Stimulated activated CD8-positive, alpha-beta memory T cell treated with anti-CD3 and anti-CD28 coated beads, Interleukin-12 subunit alpha, Interleukin-12 subunit beta, amount 100 ng/mL, for 4 hours (primary cell): ENCODE data around the gene NUTM2E.
A peak's percentile ranks its signal among the peaks of the same experiment; 100 is the strongest.
"Not testable (repeated sequence)": the region's sequence is repeated elsewhere in the genome, so short reads cannot be mapped to it uniquely, and the experiment has no call there.

Experiments used
- DNase-seq: peaks from one replicate; pipeline ENCODE4 v3.0.0-alpha.2; 2020; ENCODE audit warnings: low read depth

NUTM2E gene, protein sequence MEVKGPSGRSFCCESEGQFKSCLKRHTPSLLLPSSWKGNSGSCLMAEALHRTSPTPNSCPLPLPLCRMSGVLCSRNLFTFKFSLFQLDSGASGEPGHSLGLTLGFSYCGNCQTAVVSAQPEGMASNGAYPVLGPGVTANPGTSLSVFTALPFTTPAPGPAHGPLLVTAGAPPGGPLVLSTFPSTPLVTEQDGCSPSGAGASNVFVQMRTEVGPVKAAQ (N-terminal part only)

DNA sequence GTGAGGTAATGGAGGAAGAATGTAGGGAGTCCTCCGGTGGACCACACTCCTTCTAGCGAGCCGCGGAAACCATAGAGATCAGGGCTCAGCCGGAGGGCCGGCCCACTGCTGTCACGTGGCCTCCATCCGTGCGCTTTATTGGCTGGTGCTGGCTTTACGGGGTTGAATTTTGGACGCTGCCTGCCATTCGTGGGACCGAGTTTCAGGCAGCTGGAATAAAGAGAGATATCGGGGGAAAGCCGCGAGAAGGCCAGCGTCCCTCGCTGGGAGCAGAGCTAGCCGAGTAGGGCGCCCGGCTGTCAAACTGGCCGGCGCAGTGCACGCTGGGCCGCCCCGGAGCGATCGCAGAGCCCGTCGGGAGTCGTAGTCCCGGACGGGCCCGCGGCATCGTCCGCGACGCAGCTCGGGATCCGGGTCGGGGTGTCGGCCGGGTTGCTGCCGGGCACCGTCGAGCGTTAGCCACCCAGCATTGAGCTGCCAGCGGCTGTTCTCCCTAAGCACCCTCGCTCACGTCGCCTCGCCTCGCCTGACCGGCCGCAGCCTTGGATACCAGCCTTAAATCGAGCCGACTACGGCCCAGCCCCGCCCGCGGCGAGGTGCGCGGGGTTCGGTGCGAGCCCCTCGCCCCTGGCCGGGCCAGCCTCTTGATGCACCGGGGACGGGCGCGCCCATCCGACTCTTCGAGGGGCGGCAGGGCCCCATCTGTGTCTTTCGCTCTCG, at the start of gene NUTM2E:
NUTM2E (plus strand) TSS at position 244 of the 720 bp plus-strand sequence. CDS start 15,002 bp downstream, outside the sequence.
- peak; percentile 61 for DNase-seq

GRCh38 chr10:79777997-79778396, 48.5 kb upstream of the NUTM2E start:
- DNase-seq = not testable (repeated sequence)

DNA sequence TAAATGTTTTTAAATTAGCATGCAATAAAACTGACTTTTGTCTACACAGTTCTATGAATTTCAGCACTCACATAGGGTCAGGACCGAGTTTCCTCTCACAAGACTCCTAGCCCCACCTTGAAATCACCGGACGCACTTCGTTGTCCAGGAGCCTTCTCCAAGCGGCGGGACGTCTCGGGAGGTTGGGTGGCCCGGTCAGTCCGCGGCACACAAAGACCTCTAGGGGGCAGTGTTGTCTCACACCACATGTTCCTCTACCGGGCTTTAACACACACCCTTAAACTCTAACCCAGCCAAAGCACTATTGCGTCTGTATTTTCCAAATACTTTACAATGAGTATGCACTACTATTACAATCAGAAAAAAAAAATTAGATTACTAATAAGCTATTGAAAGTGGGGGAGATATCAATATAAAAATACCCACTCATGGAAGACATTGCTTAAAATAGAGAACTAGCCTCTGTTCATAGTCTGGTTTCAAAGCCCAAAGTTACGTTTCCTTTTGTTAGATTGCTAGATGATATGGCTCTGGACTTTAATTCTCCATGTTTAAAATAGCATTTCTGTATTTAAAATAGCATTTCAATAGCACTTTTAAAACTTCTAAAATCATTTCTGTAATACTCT, 47.1 kb upstream of the NUTM2E start:
- DNase-seq = peak; percentile 33

GRCh38 chr10:79779992-79780391, 46.5 kb upstream of the NUTM2E start:
- not testable (repeated sequence) for DNase-seq

GRCh38 chr10:79781584-79781983, 45.0 kb upstream of the NUTM2E start:
- not testable (repeated sequence) for DNase-seq

GRCh38 chr10:79787455-79787952, 39.0 kb upstream of the NUTM2E start:
- not testable (repeated sequence) for DNase-seq

DNA sequence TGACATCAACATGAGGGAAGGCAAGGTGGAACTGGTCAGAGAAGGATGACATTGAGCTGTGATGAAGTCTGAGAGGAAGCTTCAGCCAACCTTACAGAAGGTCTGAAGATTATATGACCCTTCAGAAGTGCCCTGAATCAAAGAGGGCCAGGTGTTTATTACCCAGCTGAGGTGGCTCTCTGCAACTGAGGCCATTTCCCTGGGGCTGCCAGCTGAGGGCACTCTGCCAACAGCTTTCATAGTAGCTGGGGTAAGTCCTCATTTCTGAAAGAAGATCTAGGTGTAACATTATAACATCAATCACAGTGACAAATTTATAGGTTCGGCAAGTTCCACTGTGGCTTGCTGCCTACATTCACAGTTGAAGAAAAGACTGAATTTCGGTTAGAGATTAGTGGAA, 37.2 kb upstream of the NUTM2E start:
- not testable (repeated sequence) for DNase-seq

DNA sequence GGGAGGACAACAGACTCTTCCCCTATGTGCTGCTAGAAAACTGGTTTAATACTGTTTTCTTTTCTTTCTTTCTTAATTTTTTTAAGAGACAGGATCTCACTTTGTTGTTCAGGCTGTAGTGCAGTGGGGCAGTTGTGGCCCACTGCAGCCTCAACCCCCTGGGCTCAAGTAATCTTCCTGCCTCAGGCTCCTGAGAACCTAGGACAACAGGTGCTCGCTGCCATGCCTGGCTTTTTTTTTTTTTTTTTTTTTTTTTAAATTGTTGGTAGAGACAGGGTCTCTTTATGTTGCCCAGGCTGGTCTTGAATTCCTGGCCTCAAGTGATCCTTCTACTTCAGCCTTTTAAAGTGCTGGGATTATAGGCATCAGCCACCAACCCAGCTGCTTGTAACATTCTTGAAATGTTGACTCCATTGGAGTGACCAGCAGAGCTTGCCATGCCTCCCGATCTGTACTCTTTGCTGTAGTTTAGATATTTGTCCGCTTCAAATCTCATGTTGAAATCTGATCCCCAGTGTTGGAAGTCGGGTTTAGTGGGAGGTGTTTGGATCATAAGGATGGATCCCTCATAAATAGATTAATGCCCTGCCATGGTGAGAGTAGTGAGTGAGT, 34.5 kb upstream of the NUTM2E start:
- DNase-seq = not testable (repeated sequence)

DNA sequence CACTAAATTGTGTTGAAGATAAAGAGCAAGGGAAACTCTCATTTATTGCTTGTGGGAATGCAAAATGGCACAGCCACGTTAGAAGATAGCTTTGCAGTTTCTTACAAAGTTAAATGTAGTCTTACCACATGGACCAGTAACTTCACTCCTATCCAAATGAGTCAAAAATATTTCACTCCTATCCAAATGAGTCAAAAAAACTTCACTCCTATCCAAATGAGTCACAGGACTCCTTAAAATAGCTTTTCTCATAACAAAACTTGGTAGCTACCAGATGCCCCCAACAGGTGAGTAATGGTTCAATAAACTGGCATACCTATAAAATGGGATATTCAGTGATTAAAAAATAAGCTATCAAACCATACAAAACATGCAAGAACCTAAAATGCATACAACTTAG, 27.2 kb upstream of the NUTM2E start:
- not testable (repeated sequence) for DNase-seq

DNA sequence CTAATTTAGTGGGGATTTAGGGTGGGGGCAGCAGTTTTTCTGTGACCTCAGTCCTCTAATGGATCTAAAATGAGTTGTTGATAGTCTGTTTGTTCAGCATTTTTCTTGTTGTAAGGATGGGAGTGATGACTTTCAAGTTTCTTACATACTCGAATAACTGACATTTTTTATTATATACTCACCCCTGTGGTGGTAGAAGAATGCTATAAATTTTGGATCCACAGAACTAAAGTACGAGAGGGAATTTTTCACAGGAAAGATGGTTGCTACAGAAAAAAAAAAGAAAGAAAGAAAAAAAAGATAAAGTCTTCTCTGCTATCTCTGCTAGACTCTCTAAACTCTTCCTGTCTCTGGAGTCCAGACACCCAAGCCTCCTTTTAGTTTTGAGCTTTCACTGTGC, 20.7 kb upstream of the NUTM2E start:
- DNase-seq = not testable (repeated sequence)

DNA sequence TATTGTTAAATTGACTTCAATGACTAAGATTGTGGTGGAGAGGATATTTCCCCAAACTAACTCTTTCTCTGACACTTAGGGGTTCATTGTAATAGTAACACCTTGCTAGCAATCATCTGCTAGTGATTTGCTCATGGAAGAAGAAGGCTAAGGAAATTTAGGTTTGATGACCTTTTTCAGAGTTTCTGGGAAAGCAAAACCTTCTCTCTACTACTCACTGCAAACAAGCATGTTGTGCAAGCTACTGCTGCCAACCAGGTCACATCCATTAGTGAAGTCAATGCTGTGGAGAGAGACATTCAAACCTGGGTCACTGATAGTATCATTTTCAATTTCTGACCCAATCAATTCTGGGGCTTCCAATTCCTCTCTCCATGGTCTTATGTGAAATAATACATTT, 14.6 kb upstream of the NUTM2E start:
- DNase-seq = not testable (repeated sequence)

- not testable (repeated sequence) for DNase-seq
These were observed 10.2 kb upstream of the NUTM2E start for GRCh38 chr10:79816290-79816689.

- not testable (repeated sequence) for DNase-seq
These were observed 3.2 kb upstream of the NUTM2E start for GRCh38 chr10:79823387-79823786.

DNA sequence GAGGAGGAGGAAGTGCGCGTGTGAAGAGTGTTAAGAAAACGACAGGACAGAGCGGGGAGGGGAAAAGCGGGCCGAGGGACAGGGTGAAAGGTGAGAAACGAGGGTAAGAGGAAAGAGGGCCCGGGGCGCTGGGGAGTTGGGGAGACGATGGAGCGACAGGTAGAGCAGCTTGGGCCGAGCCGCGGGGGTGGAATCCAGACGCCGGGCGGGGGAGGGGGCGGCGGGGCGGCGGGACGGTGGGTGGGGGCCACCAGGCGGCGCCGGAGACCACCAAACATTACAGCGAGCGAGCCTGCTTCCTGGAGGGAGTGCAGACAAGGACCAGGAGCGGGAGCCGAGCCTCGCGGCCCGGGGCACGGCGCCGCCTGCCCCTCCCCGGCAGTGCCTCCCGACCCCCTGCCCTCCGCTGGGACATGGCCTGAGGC, 940 bp upstream of the NUTM2E start:
- peak; percentile 3 for DNase-seq

DNA sequence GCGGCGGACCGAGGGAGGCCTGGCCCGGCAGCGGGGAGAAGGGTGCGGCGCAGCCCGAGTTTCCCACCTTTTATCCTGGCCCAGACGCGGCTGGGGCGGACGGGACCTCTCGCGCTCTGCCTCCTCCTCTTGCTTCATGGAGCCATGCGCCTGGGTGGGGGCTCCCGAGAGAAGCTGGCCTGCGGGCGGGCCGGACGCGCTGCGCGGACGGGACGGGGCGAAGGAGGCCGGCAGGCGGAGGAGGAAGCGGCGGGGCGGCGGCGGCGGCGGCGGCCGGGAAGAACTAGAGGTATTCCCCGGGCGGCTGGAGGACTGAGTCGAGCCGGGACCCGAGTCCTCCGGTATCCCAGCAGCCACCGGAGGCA, 426 bp upstream of the NUTM2E start:
- not testable (repeated sequence) for DNase-seq

DNA sequence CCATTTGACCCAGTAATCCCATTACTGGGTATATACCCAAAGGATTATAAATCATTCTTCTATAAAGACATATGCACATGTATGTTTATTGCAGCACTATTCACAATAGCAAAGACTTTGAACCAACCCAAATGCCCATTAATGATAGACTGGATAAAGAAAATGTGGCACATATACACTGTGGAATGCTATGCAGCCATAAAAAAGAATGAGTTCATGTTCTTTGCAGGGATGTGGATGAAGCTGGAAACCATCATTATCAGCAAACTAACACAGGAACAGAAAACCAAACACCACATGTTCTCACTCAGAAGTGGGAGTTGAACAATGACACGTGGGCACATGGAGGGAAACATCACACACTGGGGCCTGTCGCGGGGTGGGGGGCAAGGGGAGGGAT, 7.3 kb downstream of the NUTM2E start:
- not testable (repeated sequence) for DNase-seq

DNA sequence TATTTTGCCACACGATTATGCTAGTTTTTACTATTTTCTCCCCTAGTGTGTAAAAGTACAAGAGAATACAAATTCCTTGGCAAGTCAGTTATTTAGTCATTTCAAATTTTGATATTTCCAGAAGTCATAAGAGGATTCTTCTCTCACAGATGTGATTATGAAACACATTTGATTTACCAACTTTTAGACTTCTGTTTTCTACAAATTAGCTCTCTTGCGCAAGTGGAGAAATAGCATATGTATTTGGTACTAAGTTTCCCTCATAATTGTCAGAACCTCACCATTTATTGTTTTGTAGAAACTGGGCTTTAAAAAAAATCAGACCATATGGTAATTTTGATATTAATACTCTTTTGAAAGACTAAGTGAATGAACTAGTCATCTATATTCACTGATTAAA, 9.4 kb downstream of the NUTM2E start:
- DNase-seq = not testable (repeated sequence)

DNA sequence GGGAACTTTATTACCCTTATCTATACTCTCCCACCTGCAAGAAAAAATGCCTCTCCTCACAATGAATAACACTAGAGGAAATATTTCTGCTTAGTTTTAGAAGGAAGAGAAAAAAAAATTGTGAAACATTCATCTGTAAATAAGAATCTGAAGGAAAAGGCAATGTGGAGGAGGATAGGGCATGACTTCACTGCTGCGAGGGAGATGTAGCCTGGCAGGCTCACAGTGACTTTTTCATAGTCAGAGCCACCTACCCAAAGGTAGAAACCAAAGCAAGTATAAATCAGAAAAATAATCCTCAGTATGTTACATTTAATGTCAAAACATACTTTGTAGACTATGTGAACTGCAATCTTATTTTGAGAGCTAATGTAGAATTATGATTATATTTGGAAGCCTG, 10.4 kb downstream of the NUTM2E start:
- not testable (repeated sequence) for DNase-seq

GRCh38 chr10:79838441-79838840, 11.9 kb downstream of the NUTM2E start:
- not testable (repeated sequence) for DNase-seq

DNA sequence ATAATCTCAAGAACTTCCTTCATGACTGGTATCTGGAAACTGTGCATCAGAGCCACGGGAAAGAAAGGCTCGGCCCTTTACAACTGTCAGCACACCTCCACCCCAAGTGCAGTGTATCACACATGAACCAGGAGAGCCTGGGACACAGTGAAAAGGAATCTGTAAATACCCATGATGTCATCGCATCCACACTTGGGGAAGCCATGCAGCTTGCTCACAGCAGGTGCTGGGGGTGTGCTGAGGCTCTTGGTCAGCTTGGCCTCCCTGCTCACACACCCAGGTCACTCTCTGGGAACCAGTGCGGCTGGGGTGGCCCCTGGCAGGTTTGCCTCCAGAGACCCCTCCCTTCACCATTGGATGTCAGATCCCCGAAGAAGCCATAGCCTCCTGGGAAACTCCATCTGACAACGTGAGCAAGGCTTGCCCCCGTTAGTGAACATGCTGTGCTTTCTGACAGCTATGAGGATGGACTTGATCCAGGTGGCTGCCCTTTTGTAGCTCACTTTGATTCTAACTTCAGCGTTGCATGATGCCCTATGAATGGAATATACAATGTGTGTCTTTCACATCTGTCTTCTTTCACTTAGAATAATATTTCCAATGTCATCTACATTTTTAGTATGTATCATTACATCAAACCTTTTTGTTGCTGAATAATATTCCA, 26.8 kb downstream of the NUTM2E start:
- not testable (repeated sequence) for DNase-seq

GRCh38 chr10:79862269-79862668, 35.7 kb downstream of the NUTM2E start:
- not testable (repeated sequence) for DNase-seq

DNA sequence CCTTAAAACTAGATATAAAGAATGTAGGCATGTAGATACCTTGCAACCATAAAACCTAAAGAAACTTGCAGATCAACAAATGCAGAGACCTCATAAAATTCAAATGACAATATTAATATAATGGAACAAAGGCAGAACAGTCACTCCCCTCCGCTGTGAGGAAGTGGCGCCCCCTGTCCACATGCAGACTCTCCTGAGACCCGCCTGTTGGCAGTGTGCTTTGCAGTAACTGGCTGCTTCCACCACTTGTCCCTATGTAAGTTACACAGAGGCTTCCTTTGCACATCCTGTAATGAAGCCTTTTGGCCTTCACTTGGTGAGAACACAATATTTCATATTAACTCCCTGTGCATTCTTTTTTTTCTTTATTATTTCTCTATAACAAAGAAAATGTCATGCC, 36.3 kb downstream of the NUTM2E start:
- not testable (repeated sequence) for DNase-seq
